HCT116 (cell line): ENCODE results near the gene DNM3. TPM values are rescaled to one million over a fixed set of nuclear protein-coding genes. Genes with fewer than 3 reads are reported as not detected.

ENCODE experiments used
- ATAC-seq: fragments of 200-7000 bp; cut with Tn5 transposase; 2 replicates; pipeline ENCODE4 v1.9.1; 2020; ENCODE audit warnings: mild to moderate bottlenecking, moderate library complexity
- BruUV-seq: library from RNA; stranded (reverse); fragments of 400-500 nt; replicated peaks from 2 replicates; lab custom pipeline; 2021; lab: Mats Ljungman, UMichigan
- CTCF ChIA-PET: fragments of 300-600 bp; sonication (Branson Sonifier 250); formaldehyde crosslinking; loops from one replicate; lab custom pipeline; 2021; ENCODE audit warnings: antibody characterized with exemption; lab: Charles Lee
- POLR2A ChIA-PET: fragments of 300-600, 350-600 bp; sonication (Branson Sonifier 250); formaldehyde crosslinking; loops from one replicate; lab custom pipeline; 2021; ENCODE audit warnings: antibody characterized with exemption; lab: Charles Lee
- RAD21 ChIA-PET, 2 experiments: fragments of 300-600 bp; sonication (Branson Sonifier 250); formaldehyde crosslinking; loops; one replicate each; lab custom pipeline; 2023; ENCODE audit warnings: low total read pairs in 2 of 2; ENCODE audit not compliant: uncharacterized antibody in 2 of 2, unreplicated experiment in 2 of 2, low non-redundant PET in 1 of 2; lab: Charles Lee
- DNase-seq: peaks from one replicate; pipeline ENCODE4 v3.0.0-alpha.2; 2010; ENCODE audit warnings: low read depth, low spot score
- H2AFZ ChIP-seq: fragments of 200-600 bp; shearing (Covaris generic), sonication (generic); 2 replicates; pipeline ENCODE4 v1.6.1; 2017; ENCODE audit warnings: low read depth, mixed run types, mixed read lengths, antibody characterized with exemption, low read length; ENCODE audit not compliant: poor library complexity, severe bottlenecking
- H3K27ac ChIP-seq: 2 replicates; pipeline ENCODE4 v1.5.1; 2012; ENCODE audit warnings: low read depth, low read length
- H3K27me3 ChIP-seq: fragments of 200-600 bp; sonication (generic); 2 replicates; pipeline ENCODE4 v1.6.1; 2016; ENCODE audit warnings: mixed run types, low read length, mixed read lengths; ENCODE audit not compliant: insufficient read depth
- H3K36me3 ChIP-seq, 2 experiments: fragments of 200-500 bp in 1 of 2; fragments of 200-600 bp in 1 of 2; sonication (Bioruptor generic) in 1 of 2; sonication (generic) in 1 of 2; 2 replicates each; pipeline versions ENCODE4 v1.5.1 to v1.6.1; 2014 to 2016; ENCODE audit warnings: low read length in 2 of 2, inconsistent platforms in 1 of 2, mixed read lengths in 1 of 2, mixed run types in 1 of 2; ENCODE audit not compliant: insufficient read depth in 2 of 2, control insufficient read depth in 1 of 2
- H3K4me1 ChIP-seq, 2 experiments: fragments of 200-600 bp in 1 of 2; sonication (generic) in 1 of 2; 2 replicates each; pipeline versions ENCODE4 v1.5.1 to v1.6.1; 2012 to 2017; ENCODE audit warnings: low read length in 2 of 2, inconsistent platforms in 1 of 2, mild to moderate bottlenecking in 1 of 2, mixed read lengths in 1 of 2, mixed run types in 1 of 2, moderate library complexity in 1 of 2; ENCODE audit not compliant: insufficient read depth in 2 of 2, control insufficient read depth in 1 of 2
- H3K4me2 ChIP-seq: fragments of 200-600 bp; sonication (generic); 2 replicates; pipeline ENCODE4 v1.6.1; 2017; ENCODE audit warnings: mixed run types, low read length, mixed read lengths
- H3K4me3 ChIP-seq, 2 experiments: fragments of 200-600 bp in 1 of 2; sonication (generic) in 1 of 2; replicated peaks in 1 of 2; 2 replicates each; pipeline ENCODE4 v1.5.1; 2011 to 2016; ENCODE audit warnings: low read length in 2 of 2, control low read depth in 1 of 2, low read depth in 1 of 2, mild to moderate bottlenecking in 1 of 2, mixed read lengths in 1 of 2, mixed run types in 1 of 2
- H3K79me2 ChIP-seq: fragments of 200-600 bp; sonication (generic); 2 replicates; pipeline ENCODE4 v1.6.1; 2017; ENCODE audit warnings: mild to moderate bottlenecking, mixed run types, low read length, moderate library complexity, mixed read lengths; ENCODE audit not compliant: insufficient read depth
- H3K9ac ChIP-seq: fragments of 200-600 bp; sonication (generic); 2 replicates; pipeline ENCODE4 v1.6.1; 2016; ENCODE audit warnings: low read length, mixed read lengths
- H3K9me2 ChIP-seq: fragments of 200-600 bp; sonication (generic), shearing (Covaris generic); 2 replicates; pipeline ENCODE4 v1.6.1; 2017; ENCODE audit warnings: mixed run types, mild to moderate bottlenecking, moderate library complexity; ENCODE audit not compliant: insufficient read depth
- H3K9me3 ChIP-seq, 2 experiments: fragments of 200-500 bp in 1 of 2; fragments of 200-600 bp in 1 of 2; sonication (Bioruptor generic) in 1 of 2; sonication (generic) in 1 of 2; 2 replicates each; pipeline ENCODE4 v1.6.1; 2014 to 2017; ENCODE audit warnings: low read length in 2 of 2, mixed read lengths in 2 of 2, inconsistent platforms in 1 of 2, low read depth in 1 of 2, mild to moderate bottlenecking in 1 of 2, mixed run types in 1 of 2, moderate library complexity in 1 of 2; ENCODE audit not compliant: control insufficient read depth in 1 of 2, insufficient read depth in 1 of 2
- H4K20me1 ChIP-seq: fragments of 200-600 bp; sonication (generic), shearing (Covaris generic); 2 replicates; pipeline ENCODE4 v1.6.1; 2017; ENCODE audit warnings: mixed run types, mild to moderate bottlenecking, moderate library complexity; ENCODE audit not compliant: insufficient read depth
- CEBPB ChIP-seq: IDR thresholded peaks from 2 replicates; pipeline ENCODE4 v1.6.1; 2012; ENCODE audit warnings: low read depth
- CTCF ChIP-seq, 3 experiments: fragments of 200-600 bp in 1 of 3; sonication (generic) in 1 of 3; IDR thresholded peaks in 2 of 3; conservative IDR thresholded peaks in 1 of 3; 2 replicates each; pipeline ENCODE4 v1.5.1; 2012 to 2017; ENCODE audit warnings: low read depth in 2 of 3, low read length in 2 of 3, antibody characterized with exemption in 1 of 3, borderline replicate concordance in 1 of 3, control low read depth in 1 of 3, mild to moderate bottlenecking in 1 of 3, mixed read lengths in 1 of 3, mixed run types in 1 of 3, moderate library complexity in 1 of 3; ENCODE audit not compliant: insufficient read depth in 1 of 3
- EZH2 ChIP-seq: fragments of 200-600 bp; sonication (generic); IDR thresholded peaks from 2 replicates; pipeline ENCODE4 v1.6.1; 2017; ENCODE audit warnings: antibody characterized with exemption, mixed run types
- EZH2phosphoT487 ChIP-seq: fragments of 200-600 bp; IDR thresholded peaks from 2 replicates; pipeline ENCODE4 v1.6.1; 2018; ENCODE audit warnings: antibody characterized with exemption, borderline replicate concordance
- JUND ChIP-seq: IDR thresholded peaks from 2 replicates; pipeline ENCODE4 v1.6.1; 2012
- MAX ChIP-seq: IDR thresholded peaks from 2 replicates; pipeline ENCODE4 v1.6.1; 2012
- POLR2A ChIP-seq: IDR thresholded peaks from 2 replicates; pipeline ENCODE4 v1.7.0; 2011; ENCODE audit warnings: borderline replicate concordance; ENCODE audit not compliant: insufficient read depth, insufficient read length; ENCODE audit errors: extremely low read depth
- POLR2AphosphoS5 ChIP-seq: IDR thresholded peaks from 2 replicates; pipeline ENCODE4 v1.6.1; 2011; ENCODE audit warnings: mild to moderate bottlenecking, low read depth, low read length, moderate library complexity
- RAD21 ChIP-seq: IDR thresholded peaks from 2 replicates; pipeline ENCODE4 v1.6.1; 2012; ENCODE audit warnings: low read depth, mild to moderate bottlenecking
- REST ChIP-seq: IDR thresholded peaks from 2 replicates; pipeline ENCODE4 v1.6.1; 2012; ENCODE audit warnings: low read depth
- SIN3A ChIP-seq: IDR thresholded peaks from 2 replicates; pipeline ENCODE4 v1.6.1; 2012; ENCODE audit warnings: low read depth
- SP1 ChIP-seq: IDR thresholded peaks from 2 replicates; pipeline ENCODE4 v1.6.1; 2012; ENCODE audit warnings: low read depth
- TCF7L2 ChIP-seq: IDR thresholded peaks from 2 replicates; pipeline ENCODE4 v1.7.0; 2011; ENCODE audit warnings: borderline replicate concordance, inconsistent platforms; ENCODE audit not compliant: insufficient read depth, insufficient read length; ENCODE audit errors: extremely low read depth
- YY1 ChIP-seq: IDR thresholded peaks from 2 replicates; pipeline ENCODE4 v1.6.1; 2011; ENCODE audit warnings: low read length, low read depth, moderate library complexity, mild to moderate bottlenecking; ENCODE audit not compliant: insufficient replicate concordance; ENCODE audit errors: extremely low read depth
- ZBTB33 ChIP-seq: IDR thresholded peaks from 2 replicates; pipeline ENCODE4 v1.6.1; 2011; ENCODE audit warnings: mild to moderate bottlenecking, low read length, moderate library complexity; ENCODE audit not compliant: insufficient replicate concordance; ENCODE audit errors: extremely low read depth
- ZFX ChIP-seq: fragments of 450-650 bp; IDR thresholded peaks from 2 replicates; pipeline ENCODE4 v1.6.1; 2017
- ZNF274 ChIP-seq: fragments of 200-500 bp; sonication (Bioruptor generic); IDR thresholded peaks from 2 replicates; pipeline ENCODE4 v1.6.1; 2014; ENCODE audit warnings: mild to moderate bottlenecking, low read depth, low read length, inconsistent platforms
- intact Hi-C: fragments of 100-400 bp; cut with micrococcal nuclease; formaldehyde crosslinking; loops from 2 replicates; pipeline ENCODE4 v1.10.0; 2022
- total RNA-seq: library from RNA; stranded (reverse); gene quantifications from one replicate; pipeline ENCODE4 v1.2.1, GENCODE V29; 2021; ENCODE audit not compliant: unreplicated experiment

The DNM3 gene
- total RNA-seq, 1 experiment from 2014 or later, result 3.1 TPM

GRCh38 chr1:172332230-172332629, 490.9 kb downstream of the DNM3 start:
- RAD21 ChIA-PET, result no interaction called here
- no peak overlapping the region for H3K4me3 ChIP-seq
- H3K27ac ChIP-seq, result no peak overlapping the region
- no peaks in the 10 kb centered on the region for H3K9me3 ChIP-seq
- no peaks in the 10 kb centered on the region for H3K9me2 ChIP-seq
- BruUV-seq, result no TSS peak
- H3K9ac ChIP-seq, result no peak overlapping the region
- DNase-seq (no peak), ATAC-seq (no peak)
- no peaks in the 10 kb centered on the region for H4K20me1 ChIP-seq
- no peaks in the 10 kb centered on the region for H3K27me3 ChIP-seq
- H3K4me2 ChIP-seq, result no peak overlapping the region
- POLR2A ChIA-PET, result no interaction called here
- H3K79me2 ChIP-seq, result no peaks in the 10 kb centered on the region
- no peak overlapping the region for H2AFZ ChIP-seq
- no peak for TF ChIP-seq YY1
- TF ChIP-seq CTCF (IDR thresholded peaks at IDR 0.05 in 2 of 3, conservative IDR thresholded peaks at IDR 0.05 in 1 of 3; ENCODE audit: borderline replicate concordance in 1 of 3, insufficient read depth in 1 of 3, low read depth in 2 of 3, low read length in 2 of 3), result no peak
- TF ChIP-seq ZBTB33, result no peak
- no peak for TF ChIP-seq JUND
- no peak for TF ChIP-seq REST
- no peak for TF ChIP-seq EZH2
- TF ChIP-seq ZNF274, result no peak
- TF ChIP-seq MAX, result no peak
- TF ChIP-seq ZFX, result no peak
- TF ChIP-seq POLR2AphosphoS5, result no peak
- TF ChIP-seq EZH2phosphoT487, result no peak
- no peak for TF ChIP-seq POLR2A
- TF ChIP-seq RAD21, result no peak
- no peak for TF ChIP-seq CEBPB
- TF ChIP-seq TCF7L2, result no peak
- TF ChIP-seq SIN3A, result no peak
- no peak for TF ChIP-seq SP1
- no peaks in the 10 kb centered on the region for H3K36me3 ChIP-seq
- CTCF ChIA-PET, result no interaction called here
- intact Hi-C loops, result no loop called here
- H3K4me1 ChIP-seq, result no peaks in the 10 kb centered on the region
